ENCODE data around the gene PRKCB.

GRCh38 chr16:23949630-23950290 lies 114.0 kb downstream of the PRKCB start:
- TF ChIP-seq CTCF (IDR thresholded peaks at IDR 0.05) (no peak), POLR2A (IDR thresholded peaks at IDR 0.05) (no peak), POLR2AphosphoS5 (IDR thresholded peaks at IDR 0.05) (no peak)
